HG03558 (cell line): ENCODE measurements around the gene FUT1.
"Not testable (repeated sequence)": the region's sequence is repeated elsewhere in the genome, so short reads cannot be mapped to it uniquely, and the experiment has no call there.

Experiments
- ATAC-seq: cut with Tn5 transposase; IDR thresholded peaks from one replicate; pipeline ENCODE4 v1.9.1; 2021; ENCODE audit warnings: moderate number of reproducible peaks; ENCODE audit not compliant: unreplicated experiment; ENCODE audit errors: extremely low read depth

FUT1 gene

GRCh38 chr19:48752496-48753365, at the start of gene FUT1:
TSS of gene FUT1 (minus strand) at chr19:48752641. CDS start at chr19:48751281, 1,360 bp downstream.
- ATAC-seq = no peak

GRCh38 chr19:48799358-48800300, 47.2 kb upstream of the FUT1 start:
- ATAC-seq = no peak

DNA sequence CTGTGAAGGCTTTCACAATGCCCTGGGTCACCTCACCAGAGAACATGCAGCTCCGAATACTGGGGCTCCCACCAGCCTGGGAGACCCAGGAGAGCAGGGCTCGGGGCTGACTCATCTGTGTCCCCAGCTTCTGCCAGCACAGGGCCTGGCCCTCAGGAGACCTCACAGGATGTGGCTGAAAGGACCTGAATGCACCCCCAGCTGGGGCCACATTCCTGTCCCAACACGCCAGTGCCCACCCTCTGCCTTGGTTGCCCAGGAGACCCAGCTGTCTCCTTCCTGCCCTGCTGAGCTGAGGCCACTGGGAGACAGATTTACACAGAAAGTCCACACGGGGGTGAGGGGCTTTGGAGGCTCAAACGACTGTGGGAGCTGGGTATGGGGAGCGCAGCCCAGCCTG, 46.5 kb upstream of the FUT1 start:
- no peak for ATAC-seq

DNA sequence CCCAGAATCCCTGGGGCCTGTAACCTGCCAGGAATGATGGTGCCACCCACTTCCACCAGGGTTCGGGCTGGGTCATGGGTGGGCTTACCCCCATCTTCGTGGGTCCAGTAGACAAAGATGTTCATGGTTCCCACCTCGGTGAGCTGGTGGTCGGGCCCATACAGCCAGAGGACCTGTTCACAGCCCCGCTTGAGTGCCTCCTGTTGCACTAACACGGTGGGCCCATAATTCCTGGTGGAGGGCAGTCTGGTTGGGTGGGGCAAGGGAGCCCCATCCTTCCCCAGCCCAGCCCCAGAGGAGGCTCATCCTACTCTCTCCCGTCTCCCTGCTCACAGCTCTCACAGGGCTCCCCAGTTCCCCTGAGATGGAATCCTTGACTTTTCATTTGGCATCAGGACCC, 44.7 kb upstream of the FUT1 start:
- ATAC-seq = no peak

- ATAC-seq = no peak
These were observed 44.0 kb upstream of the FUT1 start for GRCh38 chr19:48796298-48797083.

DNA sequence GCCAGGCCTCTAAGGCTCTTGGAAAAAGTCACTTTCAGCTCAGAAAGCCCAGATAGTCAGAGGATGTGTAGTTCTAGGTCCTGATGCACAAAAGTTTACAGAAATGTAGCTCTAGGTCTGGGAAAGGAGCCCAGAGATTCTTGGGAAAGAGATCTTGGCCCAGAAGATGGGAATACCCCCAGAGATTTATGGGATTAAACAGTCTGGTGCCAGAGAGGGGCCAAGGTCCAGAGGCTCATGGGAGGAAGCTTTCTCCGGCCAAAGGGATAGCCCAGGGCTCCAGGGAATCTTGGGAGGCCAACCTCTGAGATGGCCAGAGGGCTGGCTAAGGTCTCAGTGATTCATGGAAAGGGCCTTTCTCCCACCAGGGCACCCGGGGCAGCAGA, 43.2 kb upstream of the FUT1 start:
- ATAC-seq = no peak

- ATAC-seq = no peak
These were observed 42.7 kb upstream of the FUT1 start for GRCh38 chr19:48795055-48795684.

DNA sequence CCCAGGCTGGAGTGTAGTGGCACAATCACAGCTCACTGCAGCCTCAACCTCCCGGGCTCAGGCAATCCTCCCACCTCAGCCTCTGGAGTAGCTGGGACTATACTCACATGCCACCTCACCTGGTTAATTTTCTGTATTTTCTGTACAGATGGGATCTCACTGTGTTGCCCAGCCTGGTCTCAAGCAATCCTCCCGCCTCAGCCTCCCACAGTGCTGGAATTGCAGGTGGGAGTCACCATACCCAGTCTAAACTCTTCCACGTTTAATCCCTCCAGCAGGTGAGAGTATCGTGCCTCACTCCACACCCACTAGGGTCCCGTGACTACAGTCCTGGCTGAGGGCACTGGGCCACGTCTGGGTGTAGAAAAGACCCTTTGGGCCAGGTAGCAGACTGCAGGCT, 41.9 kb upstream of the FUT1 start:
- no peak for ATAC-seq

GRCh38 chr19:48793271-48793670, 40.8 kb upstream of the FUT1 start:
- no peak for ATAC-seq

- not testable (repeated sequence) for ATAC-seq
These were observed 34.9 kb upstream of the FUT1 start for GRCh38 chr19:48787331-48787730.

DNA sequence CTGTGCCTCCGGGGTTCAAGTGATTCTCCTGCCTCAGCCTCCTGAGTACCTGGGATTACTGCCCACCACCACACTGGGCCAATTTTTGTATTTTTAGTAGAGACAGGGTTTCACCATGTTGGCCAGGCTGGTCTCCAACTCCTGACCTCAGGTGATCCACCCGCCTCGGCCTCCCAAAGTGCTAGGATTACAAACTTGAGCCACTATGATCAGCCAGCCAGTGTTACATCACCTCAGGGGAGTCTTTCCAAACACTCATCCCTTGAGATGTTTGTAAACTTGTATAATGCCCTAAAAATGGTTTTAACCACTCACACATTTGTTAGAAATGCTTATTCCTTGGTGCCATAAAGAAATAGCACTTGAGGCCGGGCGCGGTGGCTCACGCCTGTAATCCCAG, 34.0 kb upstream of the FUT1 start:
- ATAC-seq = not testable (repeated sequence)

- no peak for ATAC-seq
These were observed 32.1 kb upstream of the FUT1 start for GRCh38 chr19:48784527-48784926.

DNA sequence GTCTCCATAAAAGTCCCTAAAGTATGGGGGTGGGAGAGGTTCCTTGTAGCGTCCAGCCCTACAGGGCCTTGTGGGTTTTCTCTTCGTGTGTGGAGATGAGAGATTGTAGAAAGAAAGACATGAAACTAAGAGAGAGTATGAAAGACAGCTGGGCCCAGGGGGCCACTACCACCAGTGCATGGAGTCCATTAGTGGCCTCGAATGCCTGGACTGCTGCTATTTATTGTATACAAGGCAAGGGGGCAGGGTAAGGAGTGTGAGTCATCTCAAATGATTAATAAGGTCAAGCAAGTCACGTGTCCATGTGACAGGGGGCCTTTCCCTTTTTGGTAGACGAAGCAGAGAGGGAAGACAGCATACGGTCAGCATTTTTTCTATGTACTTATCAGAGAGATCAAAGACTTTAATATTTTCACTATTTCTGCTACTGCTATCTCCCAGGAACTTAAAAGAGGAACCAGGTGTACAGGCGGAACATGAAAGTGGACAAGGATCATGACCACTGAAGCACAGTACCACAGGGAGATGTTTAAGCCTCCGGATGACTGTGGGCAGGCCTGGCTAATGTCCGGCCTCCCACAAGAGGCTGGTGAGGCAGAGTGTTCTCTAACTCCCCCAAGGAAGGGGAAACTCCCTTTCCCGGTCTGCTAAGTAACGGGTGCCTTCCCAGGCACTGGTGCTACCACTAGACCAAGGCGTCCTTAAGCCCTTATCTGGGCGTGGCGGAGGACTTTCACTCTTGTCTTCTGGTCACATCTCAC, 28.4 kb upstream of the FUT1 start:
- no peak for ATAC-seq

DNA sequence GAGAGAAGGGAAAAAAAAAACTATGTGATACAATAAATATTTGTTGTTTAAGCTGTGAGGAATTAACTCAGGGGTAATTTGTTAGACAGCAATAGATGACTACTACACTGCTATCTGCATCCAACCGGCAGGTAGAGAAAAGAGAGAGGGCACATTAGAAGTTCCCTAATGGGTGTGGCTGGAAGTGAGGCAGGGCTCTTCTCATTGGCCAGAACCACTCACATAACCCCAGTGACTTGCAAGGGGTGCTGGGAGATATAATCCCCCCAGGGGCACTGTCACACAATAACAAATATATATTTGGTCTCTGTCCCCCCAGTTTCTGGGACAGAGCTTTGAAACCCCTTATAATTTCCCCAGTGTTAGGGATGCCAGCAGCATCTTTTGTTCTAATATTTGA, 27.2 kb upstream of the FUT1 start:
- ATAC-seq = no peak

GRCh38 chr19:48777720-48778119, 25.3 kb upstream of the FUT1 start:
- ATAC-seq = no peak

- ATAC-seq = no peak
These were observed 24.7 kb upstream of the FUT1 start for GRCh38 chr19:48777139-48777538.

DNA sequence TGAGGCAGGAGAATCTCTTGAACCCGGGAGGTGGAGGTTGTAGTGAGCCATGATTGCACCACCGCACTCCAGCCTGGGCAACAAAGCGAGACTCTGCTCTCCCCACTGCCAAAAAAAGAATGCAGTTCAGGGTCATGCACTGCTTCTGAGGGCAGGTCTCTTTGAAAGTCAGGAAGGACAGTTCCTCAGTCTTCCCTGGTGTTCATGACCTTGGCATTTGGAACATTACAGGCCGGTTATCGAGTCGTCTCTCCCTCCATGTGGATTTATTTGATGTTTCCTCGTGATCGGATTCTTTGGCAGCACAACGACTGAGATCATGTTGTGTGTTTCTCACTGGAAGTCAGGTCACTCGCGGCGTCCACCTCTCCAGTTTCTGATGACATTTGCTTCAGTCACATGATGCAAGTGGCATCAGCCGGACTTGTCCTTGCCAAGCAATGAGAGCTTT, 20.1 kb upstream of the FUT1 start:
- no peak for ATAC-seq

DNA sequence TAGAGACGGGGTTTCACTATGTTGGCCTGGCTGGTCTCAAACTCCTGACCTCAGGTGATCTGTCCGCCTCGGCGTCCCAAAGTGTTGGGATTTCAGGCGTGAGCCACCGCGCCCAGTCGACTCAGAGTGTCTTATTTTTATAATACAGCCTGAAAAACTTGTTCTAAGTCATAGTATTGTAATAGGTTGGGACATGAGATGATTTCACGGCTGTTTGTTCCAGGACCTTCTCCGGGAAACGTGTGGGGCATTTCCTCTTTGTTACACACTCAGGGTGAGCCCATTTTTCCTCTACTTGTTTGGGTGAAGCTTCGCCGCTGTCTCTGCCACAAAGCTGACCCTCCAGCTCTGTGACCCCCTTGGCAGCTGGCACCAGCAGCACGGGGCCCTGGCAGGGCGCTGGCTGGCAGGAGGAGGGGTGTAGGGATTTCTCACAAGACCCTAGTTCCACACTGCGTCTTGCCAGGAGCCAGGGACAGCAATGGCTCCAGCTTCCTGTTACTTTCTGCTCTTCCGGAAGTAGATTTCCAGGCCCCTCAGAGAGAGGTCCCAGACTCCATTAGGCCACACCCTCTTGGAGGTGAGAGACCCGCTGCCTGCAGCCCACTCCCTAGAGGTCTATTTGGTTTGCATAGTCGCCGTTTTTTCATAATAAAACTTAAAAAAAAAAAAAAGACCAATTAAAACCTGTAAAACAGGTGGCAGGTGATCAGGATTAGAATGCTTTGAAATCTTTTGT, 18.5 kb upstream of the FUT1 start:
- ATAC-seq = no peak
